AML-193 (cell line): ENCODE results near the gene COX8C.
"Not testable (repeated sequence)": the region's sequence is repeated elsewhere in the genome, so short reads cannot be mapped to it uniquely, and the experiment has no call there.

ENCODE experiments used
- DNase-seq, 2 experiments: peaks; one replicate each; lab custom pipeline; 2025; lab: John Stamatoyannopoulos, UW

COX8C gene

DNA sequence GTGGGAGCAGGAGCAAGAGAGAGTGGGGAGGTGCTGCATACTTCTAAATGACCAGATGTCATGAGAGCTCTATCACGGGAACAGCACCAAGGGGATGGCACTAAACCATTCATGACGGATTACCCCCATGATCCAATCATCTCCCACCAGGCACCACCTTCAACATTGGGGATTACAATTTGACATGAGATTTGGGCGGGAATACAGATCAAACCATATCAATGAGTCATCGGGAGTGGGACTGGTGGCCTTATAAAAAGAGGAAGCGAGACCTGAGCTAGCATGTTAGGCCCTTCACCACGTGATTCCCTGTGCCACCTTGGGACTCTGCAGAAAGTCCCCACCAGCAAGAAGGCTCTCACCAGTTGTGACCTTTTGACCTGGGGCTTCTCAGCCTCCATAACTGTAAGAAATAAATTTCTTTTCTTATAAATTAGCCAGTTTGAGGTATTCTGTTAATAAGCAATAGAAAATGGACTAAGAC lies 28.7 kb downstream of the COX8C start:
- DNase-seq = no peak

- no peak for DNase-seq
These were observed 32.8 kb downstream of the COX8C start for GRCh38 chr14:93379831-93380230.

DNA sequence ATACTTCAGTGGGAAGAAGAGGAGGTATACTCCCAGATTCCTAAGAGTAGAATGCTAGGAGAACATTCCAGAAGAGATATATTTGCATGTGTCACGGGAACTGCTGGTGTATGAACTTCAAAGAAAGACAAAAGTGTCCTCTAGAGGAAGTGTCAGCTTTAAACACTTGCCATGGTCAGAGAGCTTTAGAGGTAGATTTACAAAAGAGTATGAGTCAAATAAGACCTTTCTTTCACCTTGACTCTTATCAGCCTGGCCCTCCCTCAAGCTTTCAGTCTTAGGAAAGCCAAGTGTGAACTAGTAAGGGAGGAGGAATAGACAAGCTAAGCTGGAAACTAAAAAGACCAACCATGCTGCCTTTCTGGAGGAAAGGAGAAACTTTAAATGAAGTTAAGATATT lies 34.7 kb downstream of the COX8C start:
- no peak for DNase-seq

DNA sequence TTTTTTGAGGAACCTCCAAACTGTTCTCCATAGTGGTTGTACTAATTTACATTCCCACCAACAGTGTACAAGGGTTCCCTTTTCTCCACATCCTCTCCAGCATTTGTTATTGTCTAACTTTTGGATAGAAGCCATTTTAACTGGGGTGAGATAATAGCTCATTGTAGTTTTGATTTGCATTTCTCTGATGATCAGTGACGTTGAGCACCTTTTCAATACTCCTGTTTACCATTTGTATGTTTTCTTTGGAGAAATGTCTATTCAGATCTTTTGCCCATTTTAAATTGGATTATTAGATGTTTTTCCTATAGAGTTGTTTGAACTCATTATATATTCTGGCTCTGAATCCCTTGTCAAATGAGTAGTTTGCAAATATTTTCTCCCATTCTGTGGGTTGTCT lies 37.3 kb downstream of the COX8C start:
- DNase-seq = not testable (repeated sequence)

DNA sequence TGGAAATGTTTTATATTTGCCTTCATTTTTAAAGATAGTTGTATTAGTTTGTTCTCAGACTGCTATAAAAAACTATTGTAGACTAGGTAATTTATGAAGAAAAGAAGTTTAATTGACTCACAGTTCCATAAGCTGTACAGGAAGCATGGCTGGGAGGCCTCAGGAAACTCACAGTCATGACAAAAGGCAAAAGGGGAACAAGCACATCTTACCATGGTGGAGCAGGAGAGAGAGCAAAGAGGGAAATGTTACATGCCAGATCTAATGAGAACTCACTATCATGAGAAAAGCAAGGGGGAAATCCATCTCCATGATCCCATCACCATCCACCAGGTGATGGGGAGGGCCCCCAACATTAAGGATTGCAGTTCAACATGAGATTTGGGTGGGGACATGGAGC lies 48.2 kb downstream of the COX8C start:
- peak; percentile 39 to 40 for DNase-seq

GRCh38 chr14:93396456-93396855 lies 49.5 kb downstream of the COX8C start:
- DNase-seq = no peak
